Activated CD4-positive, alpha-beta T cell treated with anti-CD3 and anti-CD28 coated beads for 1 hour (primary cell): ENCODE measurements around the gene GLIPR2.

Source experiments
- DNase-seq: peaks from one replicate; pipeline ENCODE4 v3.0.0-alpha.2; 2020

GLIPR2 gene

GRCh38 chr9:36207546-36208012, 71.0 kb downstream of the GLIPR2 start:
- no peak for DNase-seq

DNA sequence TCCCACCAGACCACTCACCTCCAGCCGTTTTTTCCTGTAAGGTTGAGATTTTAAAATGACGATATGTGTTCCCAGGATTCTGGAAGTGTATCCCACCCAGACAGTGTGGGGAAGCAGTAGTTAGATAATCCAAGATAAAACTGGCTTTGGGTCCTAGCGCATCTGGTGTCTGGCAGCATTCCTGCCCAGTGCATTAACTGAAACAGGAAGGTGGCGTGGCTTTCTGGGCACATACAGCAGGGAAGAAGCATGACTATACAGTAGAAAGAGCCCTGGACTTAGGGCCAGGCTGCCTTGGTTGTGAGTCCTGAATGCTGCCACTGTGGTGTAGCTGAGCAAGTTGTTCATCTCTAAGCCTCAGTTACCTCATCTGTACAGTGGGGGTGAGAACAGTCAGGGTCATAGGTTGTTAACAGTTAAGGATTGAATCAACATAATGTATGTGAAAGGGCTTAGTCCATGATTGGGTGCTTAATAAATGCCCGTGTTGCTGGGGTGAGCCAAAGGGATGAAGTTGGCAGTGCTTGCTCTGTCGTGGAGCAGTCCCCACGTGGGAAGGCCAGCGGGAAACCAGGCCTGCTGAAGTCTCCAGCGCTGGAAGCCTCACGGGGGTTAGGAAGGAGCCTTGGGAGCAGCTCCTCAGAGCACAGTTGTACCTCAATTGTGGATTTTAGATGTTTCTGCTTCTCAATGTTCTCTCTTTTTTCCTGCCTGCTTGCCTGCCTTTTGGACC, 72.2 kb downstream of the GLIPR2 start:
- no peak for DNase-seq

DNA sequence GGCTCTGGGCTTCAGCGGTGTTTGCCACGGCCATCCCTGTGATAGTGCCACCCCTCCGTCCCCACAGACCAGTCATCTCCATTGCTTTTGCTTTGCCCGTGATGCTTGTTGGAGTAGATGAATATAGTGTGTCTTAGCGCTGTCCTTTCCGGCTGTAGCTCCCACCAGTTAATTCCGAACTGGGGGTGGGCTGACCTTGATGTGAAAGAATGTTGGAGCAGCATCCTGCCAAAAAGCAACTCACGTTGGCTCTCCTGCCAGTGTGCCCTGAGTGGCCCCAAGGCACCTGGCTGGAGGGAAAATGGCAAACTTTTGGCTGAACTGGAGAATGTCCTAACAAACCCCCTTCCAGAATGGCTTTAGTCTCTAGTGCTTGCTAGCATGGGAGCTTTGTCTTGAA, 74.2 kb downstream of the GLIPR2 start:
- DNase-seq = no peak

GRCh38 chr9:36211510-36211909, 75.0 kb downstream of the GLIPR2 start:
- DNase-seq = no peak

GRCh38 chr9:36213387-36213786, 76.9 kb downstream of the GLIPR2 start:
- no peak for DNase-seq
